SK-N-SH (cell line): ENCODE measurements around the gene S1PR5. TPM values are rescaled to one million over a fixed set of nuclear protein-coding genes. Genes with fewer than 3 reads are reported as not detected.

Experiments
- CTCF ChIA-PET: fragments of 300-600, 350-600 bp; formaldehyde crosslinking; extraction: SDS; loops from one replicate; lab custom pipeline; 2021; lab: Yijun Ruan, JAX
- POLR2A ChIA-PET: fragments of 350-600 bp; sonication (Branson Sonifier 250); formaldehyde crosslinking; extraction: SDS; loops from one replicate; lab custom pipeline; 2020; ENCODE audit warnings: antibody characterized with exemption, inconsistent platforms; lab: Yijun Ruan, JAX
- DNase-seq: peaks from one replicate; pipeline ENCODE4 v3.0.0; 2012
- H2AFZ ChIP-seq: fragments of 200-600 bp; sonication (generic); 2 replicates; pipeline ENCODE4 v1.8.1; 2016; ENCODE audit warnings: antibody characterized with exemption, mild to moderate bottlenecking, low read depth
- H3F3A ChIP-seq: fragments of 200-600 bp; sonication (generic); replicated peaks from 2 replicates; pipeline ENCODE3; 2016; ENCODE audit warnings: antibody characterized with exemption, mild to moderate bottlenecking; ENCODE audit not compliant: insufficient read depth
- H3K27ac ChIP-seq, 2 experiments: fragments of 200-500 bp in 1 of 2; fragments of 200-600 bp in 1 of 2; sonication (Bioruptor generic) in 1 of 2; sonication (generic), shearing (Covaris generic) in 1 of 2; 2 replicates each; pipeline versions ENCODE4 v1.5.1 to v1.6.1; 2014 to 2016; ENCODE audit warnings: low read depth in 2 of 2, inconsistent platforms in 1 of 2, low read length in 1 of 2, mild to moderate bottlenecking in 1 of 2, mixed read lengths in 1 of 2
- H3K27me3 ChIP-seq: fragments of 200-600 bp; sonication (generic), shearing (Covaris generic); 2 replicates; pipeline ENCODE4 v1.6.1; 2016; ENCODE audit warnings: mixed run types; ENCODE audit not compliant: insufficient read depth
- H3K36me3 ChIP-seq, 2 experiments: fragments of 200-500 bp in 1 of 2; fragments of 200-600 bp in 1 of 2; sonication (Bioruptor generic) in 1 of 2; sonication (generic) in 1 of 2; replicated peaks in 1 of 2; 2 replicates each; pipeline versions ENCODE3 to v1.5.1; 2014 to 2016; ENCODE audit warnings: low read length in 1 of 2, mild to moderate bottlenecking in 1 of 2; ENCODE audit not compliant: insufficient read depth in 2 of 2, control insufficient read depth in 1 of 2
- H3K4me1 ChIP-seq, 2 experiments: fragments of 200-500 bp in 1 of 2; fragments of 200-600 bp in 1 of 2; sonication (Bioruptor generic) in 1 of 2; sonication (generic), shearing (Covaris generic) in 1 of 2; 2 replicates each; pipeline versions ENCODE4 v1.5.1 to v1.6.1; 2014 to 2016; ENCODE audit warnings: low read depth in 1 of 2, low read length in 1 of 2, mixed run types in 1 of 2; ENCODE audit not compliant: insufficient read depth in 2 of 2, control insufficient read depth in 1 of 2
- H3K4me2 ChIP-seq: fragments of 200-600 bp; sonication (generic), shearing (Covaris generic); 2 replicates; pipeline ENCODE4 v1.6.1; 2017; ENCODE audit warnings: mixed run types
- H3K4me3 ChIP-seq, 2 experiments: fragments of 200-500 bp in 1 of 2; fragments of 200-600 bp in 1 of 2; sonication (Bioruptor generic) in 1 of 2; sonication (generic), shearing (Covaris generic) in 1 of 2; 2 replicates each; pipeline versions ENCODE4 v1.5.1 to v1.8.1; 2014 to 2016; ENCODE audit warnings: low read depth in 2 of 2, inconsistent platforms in 1 of 2, low read length in 1 of 2, mild to moderate bottlenecking in 1 of 2, mixed read lengths in 1 of 2, moderate library complexity in 1 of 2
- H3K79me2 ChIP-seq: fragments of 200-600 bp; sonication (generic); 2 replicates; pipeline ENCODE4 v1.8.1; 2017; ENCODE audit warnings: mild to moderate bottlenecking; ENCODE audit not compliant: insufficient read depth
- H3K9ac ChIP-seq: fragments of 200-600 bp; sonication (generic); 2 replicates; pipeline ENCODE4 v1.6.1; 2017; ENCODE audit warnings: mixed run types
- H3K9me2 ChIP-seq: fragments of 200-600 bp; sonication (generic); 2 replicates; pipeline ENCODE4 v1.6.1; 2017; ENCODE audit warnings: mixed run types
- H3K9me3 ChIP-seq: fragments of 200-600 bp; sonication (generic); 2 replicates; pipeline ENCODE4 v1.6.1; 2017; ENCODE audit warnings: mixed run types, mild to moderate bottlenecking, moderate library complexity
- H4K20me1 ChIP-seq: fragments of 200-600 bp; sonication (generic); 2 replicates; pipeline ENCODE4 v1.6.1; 2017; ENCODE audit warnings: mild to moderate bottlenecking, mixed run types; ENCODE audit not compliant: insufficient read depth
- CTCF ChIP-seq: fragments of 200-600 bp; sonication (generic); IDR thresholded peaks from 2 replicates; pipeline ENCODE4 v1.6.1; 2017; ENCODE audit warnings: antibody characterized with exemption, mild to moderate bottlenecking, moderate library complexity
- ELF1 ChIP-seq: IDR thresholded peaks from 2 replicates; pipeline ENCODE4 v1.4.0; 2012
- GATA2 ChIP-seq: sonication (generic); formaldehyde crosslinking; IDR thresholded peaks from 2 replicates; pipeline ENCODE4 v1.5.0; 2020; ENCODE audit warnings: mild to moderate bottlenecking, missing genetic modification reagents
- IRF3 ChIP-seq: fragments of 150-350 bp; IDR thresholded peaks from 2 replicates; pipeline ENCODE4 v1.6.1; 2016; ENCODE audit warnings: mild to moderate bottlenecking, low read depth, low read length
- MEF2A ChIP-seq: IDR thresholded peaks from 2 replicates; pipeline ENCODE4 v1.4.0; 2012; ENCODE audit warnings: low read depth, borderline replicate concordance
- NFIC ChIP-seq: IDR thresholded peaks from 2 replicates; pipeline ENCODE4 v1.4.0; 2012; ENCODE audit warnings: borderline replicate concordance
- NRF1 ChIP-seq: IDR thresholded peaks from 2 replicates; pipeline ENCODE4 v1.6.1; 2012; ENCODE audit warnings: low read depth, mild to moderate bottlenecking, low read length
- RAD21 ChIP-seq: IDR thresholded peaks from 2 replicates; pipeline ENCODE4 v1.6.1; 2012; ENCODE audit warnings: mild to moderate bottlenecking, low read length
- REST ChIP-seq: IDR thresholded peaks from 2 replicates; pipeline ENCODE4 v1.6.1; 2012; ENCODE audit warnings: mild to moderate bottlenecking, low read depth, low read length, moderate library complexity
- RFX5 ChIP-seq: IDR thresholded peaks from 2 replicates; pipeline ENCODE4 v1.6.1; 2012; ENCODE audit warnings: mild to moderate bottlenecking, improper control_type of control experiment, low read length
- SMC3 ChIP-seq: IDR thresholded peaks from 2 replicates; pipeline ENCODE4 v1.6.1; 2012; ENCODE audit warnings: low read depth, low read length, improper control_type of control experiment
- TAF1 ChIP-seq: IDR thresholded peaks from 2 replicates; pipeline ENCODE4 v1.6.1; 2012; ENCODE audit warnings: low read depth, mild to moderate bottlenecking, low read length, moderate library complexity, borderline replicate concordance
- USF1 ChIP-seq: IDR thresholded peaks from 2 replicates; pipeline ENCODE4 v1.4.0; 2012; ENCODE audit warnings: low read depth, borderline replicate concordance
- USF2 ChIP-seq: fragments of 150-350 bp; IDR thresholded peaks from 2 replicates; pipeline ENCODE4 v1.6.1; 2017; ENCODE audit warnings: antibody characterized with exemption, low read length, low read depth, borderline replicate concordance
- ZBTB33 ChIP-seq: IDR thresholded peaks from 2 replicates; pipeline ENCODE4 v1.4.0; 2012; ENCODE audit warnings: low read depth, borderline replicate concordance
- WGBS: methylation state at CpG from one replicate; pipeline ENCODE4 v1.1.6; 2017; ENCODE audit warnings: low lambda C conversion rate; 5-methylcytosine and 5-hydroxymethylcytosine counted together
- polyA plus RNA-seq, 3 experiments: library from polyadenylated mRNA; depleted of rRNA; stranded (reverse); fragments of >200 nt; gene quantifications; 2 replicates each; pipeline ENCODE4 v1.2.3, GENCODE V29; 2012

The S1PR5 gene
- polyA plus RNA-seq, 1 of the 3 experiments (the other 2 are of a cell fraction) = 0.36 TPM

GRCh38 chr19:10510301-10510802 lies 6.9 kb downstream of the S1PR5 start:
- Histone ChIP-seq H3K79me2 (no peaks in the 10 kb centered on the region), H3K9me2 (no peaks in the 10 kb centered on the region), H2AFZ (no peak overlapping the region), H3K4me3 (no peak overlapping the region; a peak in 1 of 4 replicates), H3K9me3 (no peaks in the 10 kb centered on the region), H3F3A (peaks cover 5% of the 10 kb centered on the region), H3K4me2 (0 out of 2 replicates have a peak overlapping the region, but pooled peaks have one; percentile 41), H3K4me1 (no peaks in the 10 kb centered on the region; a peak in 1 of 4 replicates), H3K36me3 (no peaks in the 10 kb centered on the region), H3K27me3 (peaks cover 13% of the 10 kb centered on the region; the same call in 1 of the 2 replicates), H3K9ac (no peak overlapping the region), H4K20me1 (no peaks in the 10 kb centered on the region), H3K27ac (no peak overlapping the region)
- ChIA-PET POLR2A (no interaction called here), CTCF (interaction anchor here (0.6 to 2.9 kb wide), 14 partner anchors 9 to 189 kb away, joined by 3 to 20 read pairs (median 4); no protein-coding TSS in a partner anchor)
- 12% methylated on average over 6 of the region's 15 CpGs for WGBS
- peak; percentile 81 for DNase-seq
- TF ChIP-seq TAF1 (no peak), RAD21 (peak; percentile 15), SMC3 (peak; percentile 26), CTCF (peak; percentile 87), GATA2 (no peak), MEF2A (no peak), ZBTB33 (no peak), NFIC (peak; percentile 38; the same call in 1 of the 2 replicates), NRF1 (no peak), USF1 (no peak)

GRCh38 chr19:10508707-10509106 lies 8.5 kb downstream of the S1PR5 start:
- Histone ChIP-seq H3K36me3 (no peaks in the 10 kb centered on the region), H3K4me1 (no peaks in the 10 kb centered on the region; a peak in 1 of 4 replicates), H3K4me2 (no peak overlapping the region), H3K27ac (no peak overlapping the region), H3K9me2 (no peaks in the 10 kb centered on the region), H3K27me3 (peaks cover 2% of the 10 kb centered on the region; the same call in 1 of the 2 replicates), H4K20me1 (no peaks in the 10 kb centered on the region), H3F3A (peaks cover 11% of the 10 kb centered on the region), H2AFZ (no peak overlapping the region), H3K9ac (no peak overlapping the region), H3K4me3 (no peak overlapping the region), H3K9me3 (no peaks in the 10 kb centered on the region), H3K79me2 (no peaks in the 10 kb centered on the region)
- ChIA-PET POLR2A (no interaction called here), CTCF (interaction anchor here (1.4 to 2.9 kb wide), 3 partner anchors 11 to 73 kb away, joined by 3 to 20 read pairs (median 4); no protein-coding TSS in a partner anchor)
- WGBS = 75% methylated on average over 3 of the region's 3 CpGs
- no peak for DNase-seq
- no peak for TF ChIP-seq USF1
- no peak for TF ChIP-seq ELF1
- TF ChIP-seq RAD21 = no peak
- TF ChIP-seq REST = no peak
- no peak for TF ChIP-seq USF2
- no peak for TF ChIP-seq IRF3
- no peak for TF ChIP-seq RFX5
